Endothelial cell of hepatic sinusoid (primary cell): ENCODE results near the gene ZMYND8.

Experiments
- in situ Hi-C: cut with HindIII; loops from 2 replicates; pipeline ENCODE4 v1.10.0; 2017; ENCODE audit warnings: low sequenced_read_pairs

ZMYND8 gene

GRCh38 chr20:47160992-47161391, 195.5 kb downstream of the ZMYND8 start:
- in situ Hi-C loops = loop anchor here (5.0 kb wide), 2 partner anchors 34 to 74 kb away; no protein-coding TSS in a partner anchor

GRCh38 chr20:47160240-47160639, 196.3 kb downstream of the ZMYND8 start:
- in situ Hi-C loops = loop anchor here (5.0 kb wide), 2 partner anchors 33 to 73 kb away; no protein-coding TSS in a partner anchor
